Prostate gland (tissue), 2 donors: ENCODE measurements around the gene FAM50A.

ENCODE experiments used
- CTCF ChIP-seq, 4 experiments: fragments of 200-600 bp in 2 of 4; fragments of 450-650 bp in 2 of 4; sonication (generic) in 2 of 4; IDR thresholded peaks; 1 replicate in 3 of 4; 2 replicates in 1 of 4; pipeline ENCODE4 v1.5.1; 2016 to 2019; ENCODE audit warnings: antibody characterized with exemption in 4 of 4, mild to moderate bottlenecking in 2 of 4, moderate library complexity in 2 of 4
- POLR2A ChIP-seq: fragments of 450-650 bp; IDR thresholded peaks from one replicate; pipeline ENCODE4 v1.6.1; 2016; ENCODE audit warnings: antibody characterized with exemption, mild to moderate bottlenecking

- TF ChIP-seq CTCF (IDR thresholded peaks at IDR 0.05) (no peak), POLR2A (no peak)
These were observed 5.7 kb upstream of the FAM50A start for GRCh38 chrX:154437971-154438893.
